GM20000 (cell line): ENCODE results near the gene PFDN5.
"Not testable (repeated sequence)": the region's sequence is repeated elsewhere in the genome, so short reads cannot be mapped to it uniquely, and the experiment has no call there.

ENCODE experiments used
- DNase-seq: peaks from one replicate; pipeline ENCODE4 v3.0.0; 2012; ENCODE audit warnings: low spot score
- CTCF ChIP-seq: IDR thresholded peaks from 2 replicates; pipeline ENCODE4 v1.5.1; 2012; ENCODE audit warnings: mild to moderate bottlenecking, control low read depth; ENCODE audit errors: extremely low read depth, missing control alignments

Gene PFDN5

GRCh38 chr12:53288322-53288721 is 7.0 kb upstream of the PFDN5 start:
- no peak for DNase-seq
- no peak for TF ChIP-seq CTCF

- no peak for TF ChIP-seq CTCF
- DNase-seq, result no peak
Observed at GRCh38 chr12:53289891-53290290, 5.5 kb upstream of the PFDN5 start.

GRCh38 chr12:53290661-53291060 is 4.7 kb upstream of the PFDN5 start:
- no peak for DNase-seq

GRCh38 chr12:53292426-53292825 is 2.9 kb upstream of the PFDN5 start:
- TF ChIP-seq CTCF, result no peak
- no peak for DNase-seq

More at GRCh38 chr12:53290661-53291060, 4.7 kb upstream of the PFDN5 start:
- TF ChIP-seq CTCF, result no peak

GRCh38 chr12:53295891-53296219 is 513 bp downstream of the PFDN5 start:
- no peak for TF ChIP-seq CTCF
- DNase-seq, result no peak

- not testable (repeated sequence) for DNase-seq
Observed at GRCh38 chr12:53297106-53297505, 1.8 kb downstream of the PFDN5 start.

GRCh38 chr12:53298164-53298563 is 2.8 kb downstream of the PFDN5 start:
- no peak for DNase-seq

GRCh38 chr12:53299101-53299453 is 3.7 kb downstream of the PFDN5 start:
- DNase-seq, result no peak
- TF ChIP-seq CTCF, result no peak

More at GRCh38 chr12:53298164-53298563, 2.8 kb downstream of the PFDN5 start:
- TF ChIP-seq CTCF, result no peak
